GM21360 (cell line): ENCODE results near the gene ERH.
"Not testable (repeated sequence)": the region's sequence is repeated elsewhere in the genome, so short reads cannot be mapped to it uniquely, and the experiment has no call there.

Experiments used
- ATAC-seq: cut with Tn5 transposase; IDR thresholded peaks from one replicate; pipeline ENCODE4 v1.9.1; 2021; ENCODE audit warnings: mild to moderate bottlenecking, moderate library complexity; ENCODE audit not compliant: unreplicated experiment

ERH gene

GRCh38 chr14:69398818-69399210, 715 bp upstream of the ERH start:
- no peak for ATAC-seq

- ATAC-seq: no peak
Observed at GRCh38 chr14:69395929-69396328, 2.2 kb downstream of the ERH start.

GRCh38 chr14:69392481-69392880, 5.6 kb downstream of the ERH start:
- ATAC-seq: no peak

- not testable (repeated sequence) for ATAC-seq
Observed at GRCh38 chr14:69391400-69391799, 6.7 kb downstream of the ERH start.

GRCh38 chr14:69387311-69387710, 10.8 kb downstream of the ERH start:
- no peak for ATAC-seq

- no peak for ATAC-seq
Observed at GRCh38 chr14:69378274-69378673, 19.8 kb downstream of the ERH start.

- no peak for ATAC-seq
Observed at GRCh38 chr14:69376439-69376838, 21.7 kb downstream of the ERH start.

- no peak for ATAC-seq
Observed at GRCh38 chr14:69375722-69376121, 22.4 kb downstream of the ERH start.

GRCh38 chr14:69375182-69375581, 22.9 kb downstream of the ERH start:
- ATAC-seq: no peak

GRCh38 chr14:69374235-69374634, 23.9 kb downstream of the ERH start:
- ATAC-seq: no peak

GRCh38 chr14:69373104-69373503, 25.0 kb downstream of the ERH start:
- ATAC-seq: no peak

- ATAC-seq: no peak
Observed at GRCh38 chr14:69372146-69372545, 26.0 kb downstream of the ERH start.

- ATAC-seq: no peak
Observed at GRCh38 chr14:69370061-69370460, 28.0 kb downstream of the ERH start.

GRCh38 chr14:69368381-69368780, 29.7 kb downstream of the ERH start:
- no peak for ATAC-seq

- ATAC-seq: no peak
Observed at GRCh38 chr14:69366761-69367160, 31.3 kb downstream of the ERH start.

GRCh38 chr14:69366069-69366468, 32.0 kb downstream of the ERH start:
- ATAC-seq: no peak

- no peak for ATAC-seq
Observed at GRCh38 chr14:69364378-69364777, 33.7 kb downstream of the ERH start.

GRCh38 chr14:69363964-69364363, 34.1 kb downstream of the ERH start:
- no peak for ATAC-seq

GRCh38 chr14:69363055-69363454, 35.0 kb downstream of the ERH start:
- ATAC-seq: no peak

- ATAC-seq: no peak
Observed at GRCh38 chr14:69360438-69361108, 37.5 kb downstream of the ERH start.

- no peak for ATAC-seq
Observed at GRCh38 chr14:69358966-69359365, 39.1 kb downstream of the ERH start.

GRCh38 chr14:69358233-69358963, 39.7 kb downstream of the ERH start:
- ATAC-seq: no peak
